H4 (cell line): ENCODE data around the gene HASPIN. TPM values are rescaled to one million over a fixed set of nuclear protein-coding genes. Genes with fewer than 3 reads are reported as not detected.
"Not testable (repeated sequence)": the region's sequence is repeated elsewhere in the genome, so short reads cannot be mapped to it uniquely, and the experiment has no call there.

Experiments used
- DNase-seq: peaks from one replicate; pipeline ENCODE4 v3.0.0-alpha.2; 2015; ENCODE audit warnings: low spot score
- total RNA-seq: library from RNA; depleted of rRNA; stranded (reverse); fragments of >200 nt; shearing (Covaris generic); gene quantifications from 2 replicates; pipeline ENCODE4 v1.2.3, GENCODE V29; 2014

Gene HASPIN
- total RNA-seq, 1 experiment from 2014 or later = 8.5 TPM

DNA sequence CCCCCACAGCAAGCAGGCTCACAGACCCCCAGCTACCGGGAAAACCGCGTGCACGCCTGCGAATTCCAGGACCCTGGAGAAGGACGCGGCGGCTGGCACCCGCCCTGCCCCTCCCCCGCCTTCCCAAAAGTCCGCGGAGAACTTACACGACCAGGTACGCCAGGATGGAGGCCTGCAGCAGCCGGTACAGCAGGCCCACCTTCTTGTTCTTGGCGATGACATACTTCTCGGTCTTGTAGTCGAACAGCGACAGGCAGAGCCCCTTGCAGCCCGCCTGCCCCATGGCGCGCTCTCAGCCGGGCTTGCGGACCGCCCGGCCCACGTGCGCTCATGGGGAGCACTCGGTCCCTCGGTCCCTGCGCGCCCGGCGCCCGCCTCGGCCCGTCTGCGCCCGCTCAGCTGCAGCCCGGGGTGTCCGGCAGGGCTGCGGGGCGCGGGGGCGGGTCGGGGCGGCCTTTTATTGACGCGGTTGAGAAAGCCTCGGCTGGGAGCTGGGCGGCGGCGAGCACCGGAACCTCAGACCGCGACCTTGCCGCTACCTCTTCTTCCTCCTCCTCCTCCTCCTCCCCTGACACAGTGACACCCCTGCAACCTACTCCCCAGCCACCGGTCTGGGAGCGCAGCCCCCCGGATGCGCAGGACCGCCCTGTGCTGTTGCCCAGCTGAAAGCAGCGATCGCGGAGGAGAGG is 27.8 kb upstream of the HASPIN start, which contains the start of gene P2RX5:
TSS of gene P2RX5 (minus strand) at position 433 of the 689 bp plus-strand sequence. CDS start at position 283, 150 bp downstream.
- no peak for DNase-seq

DNA sequence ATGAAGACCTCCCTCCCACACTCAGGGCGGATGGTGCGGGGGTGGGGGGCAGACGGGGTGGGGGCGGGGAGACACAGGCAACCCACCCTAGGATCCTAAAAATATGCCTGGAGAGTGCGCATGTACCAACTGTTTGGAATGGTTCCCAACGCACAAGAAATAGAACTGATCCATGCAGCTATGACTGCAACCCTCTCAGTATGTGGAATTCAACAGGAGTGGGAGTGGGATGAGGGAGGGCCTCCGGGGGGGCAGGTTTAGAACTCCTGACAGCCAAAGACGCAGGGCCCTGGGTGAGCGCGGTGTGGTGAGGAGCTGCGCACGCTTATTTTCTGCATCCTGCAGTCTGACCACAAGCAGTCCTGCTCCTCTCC is 26.6 kb upstream of the HASPIN start:
- DNase-seq = no peak

- DNase-seq = no peak
Observed at GRCh38 chr17:3698139-3698538, 25.6 kb upstream of the HASPIN start.

- DNase-seq = no peak
Observed at GRCh38 chr17:3699951-3700350, 23.8 kb upstream of the HASPIN start.

GRCh38 chr17:3702041-3702539 is 21.6 kb upstream of the HASPIN start:
- DNase-seq = not testable (repeated sequence)

GRCh38 chr17:3704931-3705717 is 18.6 kb upstream of the HASPIN start:
- no peak for DNase-seq

DNA sequence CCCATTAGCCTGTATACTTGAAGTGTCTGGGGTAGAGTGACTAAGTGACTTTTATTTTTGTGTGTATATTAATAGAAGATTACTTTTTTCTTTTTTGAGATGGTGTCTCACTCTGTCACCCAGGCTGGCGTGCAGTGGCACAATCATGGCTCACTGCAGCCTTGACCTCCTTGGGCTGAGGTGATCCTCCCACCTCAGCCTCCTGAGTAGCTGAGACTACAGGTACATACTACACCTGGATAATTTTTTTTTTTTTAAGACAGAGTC is 18.1 kb upstream of the HASPIN start:
- DNase-seq = not testable (repeated sequence)

DNA sequence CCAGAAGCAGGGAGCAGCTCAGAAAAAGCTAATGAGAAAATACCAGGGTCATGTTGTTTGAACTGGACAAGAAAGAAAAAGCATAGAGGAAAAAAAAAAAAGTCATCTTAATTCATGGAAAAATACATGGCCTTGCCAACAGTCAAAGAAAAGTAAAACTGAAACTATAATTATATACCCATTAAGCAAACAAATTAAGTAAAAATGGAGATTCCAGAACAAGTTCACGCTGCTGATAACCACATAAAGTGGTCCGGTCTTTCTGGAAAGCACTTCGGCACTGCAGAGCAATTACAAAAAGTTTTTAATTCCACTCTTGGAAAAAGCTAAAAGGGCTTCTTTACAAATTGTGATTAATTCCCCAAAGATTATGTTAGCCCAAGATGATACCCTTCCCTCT is 15.3 kb upstream of the HASPIN start:
- no peak for DNase-seq

DNA sequence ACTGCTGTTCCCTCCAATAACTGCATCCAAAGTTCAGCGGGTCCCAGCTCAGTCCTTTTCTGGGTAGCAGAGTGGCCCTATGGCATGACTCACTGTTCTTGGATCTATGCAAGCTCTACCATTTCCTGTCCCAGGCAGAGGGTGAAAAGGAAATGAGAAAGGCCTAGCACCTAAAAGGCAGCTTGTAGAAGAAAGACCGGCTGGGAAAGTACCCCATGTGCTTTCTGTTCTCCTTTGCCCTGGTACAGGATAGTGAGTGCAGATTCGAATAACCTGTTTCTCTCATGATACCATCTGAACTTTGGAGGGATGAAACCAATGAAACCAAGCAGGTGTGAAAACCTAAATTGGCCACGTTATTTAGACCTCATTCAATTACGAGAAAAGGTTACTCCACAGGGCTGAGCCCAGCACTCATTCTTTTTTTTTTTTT is 12.7 kb upstream of the HASPIN start:
- peak; percentile 22 for DNase-seq

DNA sequence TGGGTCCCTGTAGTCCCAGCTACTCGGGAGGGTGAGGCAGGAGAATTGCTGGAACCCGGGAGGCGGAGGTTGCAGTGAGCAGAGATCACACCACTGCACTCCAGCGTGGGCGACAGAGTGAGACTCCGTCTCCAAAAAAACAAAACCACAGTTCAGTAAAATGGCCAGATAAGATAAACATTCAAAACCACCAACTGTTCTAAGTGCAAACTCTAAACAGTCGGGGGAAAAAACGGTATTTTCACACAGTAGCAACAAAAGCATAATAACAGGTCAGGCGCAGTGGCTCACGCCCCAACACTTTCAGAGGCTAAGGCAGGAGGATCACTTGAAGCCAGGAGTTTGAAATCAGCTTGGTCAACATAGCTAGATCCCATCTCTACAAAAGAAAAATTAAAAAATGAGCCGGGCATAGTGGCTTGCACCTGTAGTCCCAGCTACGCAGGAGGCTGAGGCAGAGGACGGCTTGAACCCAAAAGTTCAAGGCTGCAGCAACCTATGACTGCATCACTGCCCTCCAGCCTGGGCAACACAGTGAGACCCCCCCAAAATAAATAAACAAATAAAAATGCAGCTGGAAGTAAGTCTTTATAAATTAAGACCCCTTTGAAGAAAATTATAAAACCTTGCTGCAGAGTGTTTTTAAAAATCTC is 10.8 kb upstream of the HASPIN start:
- peak; percentile 27 for DNase-seq

DNA sequence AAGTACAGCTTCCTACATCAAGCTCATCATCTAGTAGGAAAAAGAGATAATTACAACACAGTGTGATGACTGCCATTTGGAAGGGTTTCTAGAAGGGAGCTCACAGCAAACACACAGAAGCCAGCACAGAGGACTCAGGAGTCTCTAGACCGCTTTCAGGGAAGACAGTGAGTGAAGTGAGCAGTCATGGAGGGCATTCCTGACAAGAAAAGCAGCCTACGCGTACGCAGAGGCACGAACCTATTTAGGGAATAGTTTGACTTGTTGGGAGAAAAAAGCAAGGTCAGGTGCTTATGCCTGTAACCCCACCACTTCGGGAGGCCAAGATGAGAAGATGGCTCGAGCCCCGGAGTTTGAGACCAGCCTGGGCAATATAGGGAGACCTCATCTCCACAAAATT is 8.4 kb upstream of the HASPIN start:
- DNase-seq = no peak

DNA sequence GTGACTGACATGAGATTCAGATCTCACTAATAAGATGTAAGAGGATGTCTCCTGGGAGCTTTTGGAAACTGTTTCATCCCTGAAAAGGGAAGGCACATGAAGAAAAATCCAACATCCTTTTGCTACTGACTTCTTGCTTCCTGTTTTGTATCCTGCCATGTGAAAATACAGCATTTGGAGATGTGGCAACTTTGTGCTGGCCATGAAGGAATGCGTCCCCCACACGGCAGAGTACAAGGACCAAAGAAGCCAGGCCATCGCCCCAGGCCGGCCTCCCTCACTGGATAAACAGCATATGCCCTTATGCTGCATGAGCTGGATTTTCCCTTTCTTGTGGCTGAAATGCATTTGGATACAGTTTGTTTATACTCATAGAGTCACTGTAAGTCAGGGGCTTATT is 5.5 kb upstream of the HASPIN start:
- no peak for DNase-seq

DNA sequence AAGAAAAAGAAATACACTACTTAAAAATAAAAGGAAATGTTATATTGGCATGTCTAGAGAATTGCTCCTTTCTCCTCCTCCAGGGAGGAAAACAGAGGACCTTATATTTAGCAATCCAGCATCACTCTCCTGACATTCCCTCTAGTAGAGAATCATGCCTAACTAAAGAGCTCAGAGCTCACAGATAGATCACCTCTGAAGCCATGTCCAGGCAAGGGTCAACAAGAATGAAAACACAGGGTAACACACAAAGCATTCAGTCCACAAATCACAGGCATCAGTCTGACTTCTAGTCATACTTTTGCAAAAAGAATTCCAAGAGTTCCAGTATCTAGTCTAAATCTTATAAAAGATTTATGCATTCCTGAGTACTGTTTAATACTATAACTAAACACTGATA is 4.4 kb upstream of the HASPIN start:
- DNase-seq = no peak

GRCh38 chr17:3722716-3723115 is 987 bp upstream of the HASPIN start:
- no peak for DNase-seq

- DNase-seq = no peak
Observed at GRCh38 chr17:3723188-3723555, 531 bp upstream of the HASPIN start.

DNA sequence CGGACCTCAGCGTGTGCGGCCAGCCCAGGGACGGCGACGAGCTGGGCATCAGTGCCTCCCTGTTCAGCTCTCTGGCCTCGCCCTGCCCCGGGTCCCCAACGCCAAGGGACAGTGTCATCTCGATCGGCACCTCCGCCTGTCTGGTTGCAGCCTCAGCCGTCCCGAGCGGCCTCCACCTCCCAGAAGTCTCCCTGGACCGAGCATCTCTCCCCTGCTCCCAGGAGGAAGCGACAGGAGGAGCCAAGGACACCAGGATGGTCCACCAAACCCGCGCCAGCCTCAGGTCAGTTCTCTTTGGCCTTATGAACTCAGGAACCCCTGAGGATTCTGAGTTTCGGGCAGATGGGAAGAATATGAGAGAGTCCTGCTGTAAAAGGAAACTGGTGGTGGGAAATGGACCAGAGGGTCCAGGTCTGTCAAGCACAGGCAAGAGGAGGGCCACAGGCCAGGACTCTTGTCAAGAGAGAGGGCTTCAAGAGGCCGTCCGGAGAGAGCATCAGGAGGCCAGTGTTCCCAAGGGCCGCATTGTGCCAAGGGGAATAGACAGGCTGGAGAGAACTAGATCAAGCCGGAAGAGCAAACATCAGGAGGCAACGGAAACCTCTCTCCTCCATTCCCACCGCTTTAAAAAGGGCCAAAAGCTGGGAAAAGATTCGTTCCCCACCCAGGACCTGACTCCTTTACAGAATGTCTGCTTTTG is 825 bp downstream of the HASPIN start:
- no peak for DNase-seq

DNA sequence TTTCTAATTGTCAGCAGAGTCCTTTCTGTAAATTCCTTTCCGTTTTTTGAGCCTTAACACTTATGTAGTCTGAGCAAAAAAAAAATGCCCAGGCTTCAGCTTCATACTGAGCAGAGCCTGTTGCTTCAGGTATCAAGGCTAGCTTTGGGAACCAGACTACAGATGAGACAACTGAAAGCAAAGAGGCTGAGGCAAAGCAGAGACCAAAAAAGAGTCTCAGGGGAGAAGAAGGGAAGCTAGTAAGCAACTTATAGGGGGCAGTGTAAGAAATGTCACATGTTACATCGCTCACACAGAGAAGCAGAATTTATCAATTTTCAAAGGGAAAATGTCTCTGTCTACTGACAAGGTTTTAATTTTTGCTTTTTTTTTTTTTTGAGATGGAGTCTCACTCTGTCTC is 3.3 kb downstream of the HASPIN start:
- no peak for DNase-seq

DNA sequence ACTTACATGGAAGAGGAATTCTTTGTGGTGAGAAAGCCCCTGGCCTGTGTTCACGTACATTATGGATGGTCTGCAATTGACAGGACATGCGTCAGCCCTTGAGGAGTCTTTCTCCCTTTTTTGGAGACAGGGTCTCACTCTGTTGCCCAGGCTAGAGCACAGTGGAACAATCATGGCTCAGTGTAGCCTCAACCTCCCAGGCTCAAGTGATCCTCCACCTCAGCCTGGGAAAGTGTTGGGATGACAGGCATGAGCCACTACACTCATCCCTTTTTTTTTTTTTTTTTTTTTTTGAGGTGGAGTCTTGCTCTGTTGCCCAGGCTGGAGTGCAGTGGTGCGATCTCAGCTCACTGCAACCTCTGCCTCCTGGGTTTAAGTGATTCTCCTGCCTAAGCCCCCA is 4.4 kb downstream of the HASPIN start:
- DNase-seq = not testable (repeated sequence)

DNA sequence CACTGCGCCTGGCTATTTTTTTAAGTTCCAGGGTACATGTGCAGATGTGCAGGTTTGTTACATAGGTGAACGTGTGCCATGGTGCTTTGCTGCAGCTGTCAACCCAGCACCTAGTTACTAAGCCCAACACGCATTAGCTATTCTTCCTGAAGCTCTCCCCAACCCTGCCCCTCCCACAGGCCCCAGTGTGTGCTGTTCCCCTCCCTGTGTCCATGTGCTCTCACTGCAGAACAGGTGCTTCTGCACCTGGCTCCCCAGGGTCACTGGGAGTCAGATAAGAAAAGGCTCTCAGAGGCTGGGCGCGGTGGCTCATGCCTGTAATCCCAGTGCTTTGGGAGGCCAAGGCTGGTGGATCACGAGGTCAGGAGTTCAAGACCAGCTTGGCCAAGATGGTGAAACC is 6.2 kb downstream of the HASPIN start:
- DNase-seq = no peak

GRCh38 chr17:3730881-3731429 is 7.3 kb downstream of the HASPIN start:
- no peak for DNase-seq

DNA sequence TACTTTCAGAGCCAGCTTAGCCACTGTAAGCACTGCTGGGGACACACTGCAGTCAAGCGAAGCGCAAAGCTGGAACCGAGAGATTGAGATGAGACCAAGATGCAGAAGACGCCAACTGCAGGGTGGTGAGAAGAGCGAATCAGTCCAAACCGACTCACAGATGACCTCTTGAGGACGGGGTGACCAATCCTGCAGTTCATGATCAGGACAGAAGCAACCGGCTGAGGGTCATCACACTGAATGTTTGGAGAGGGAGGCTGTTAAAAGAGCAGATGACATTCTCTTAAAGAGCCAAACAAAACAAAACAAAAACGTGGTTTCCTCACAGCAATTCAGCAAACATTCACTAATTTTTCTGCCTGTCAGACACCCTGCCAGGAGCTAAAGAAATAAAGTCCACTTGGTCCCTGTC is 8.5 kb downstream of the HASPIN start:
- DNase-seq = no peak

- not testable (repeated sequence) for DNase-seq
Observed at GRCh38 chr17:3734911-3735276, 11.2 kb downstream of the HASPIN start.
